Spleen (tissue), 11 donors: ENCODE results near the gene HLA-DPA1. TPM values are rescaled to one million over a fixed set of nuclear protein-coding genes. Genes with fewer than 3 reads are reported as not detected.

ENCODE experiments used
- DNase-seq: peaks from one replicate; pipeline ENCODE4 v3.0.0-alpha.2; 2020
- H3K27ac ChIP-seq, 8 donors: fragments of 200-600 bp; sonication (generic) in 7 of 8; 1 replicate in 4 of 8; 2 replicates in 4 of 8; pipeline versions ENCODE4 v1.5.0 to v1.8.0; 2016 to 2021; ENCODE audit warnings: inconsistent platforms in 4 of 8, mild to moderate bottlenecking in 4 of 8, moderate library complexity in 1 of 8
- H3K27me3 ChIP-seq, 7 donors: fragments of 200-600 bp; sonication (generic) in 6 of 7; replicated peaks in 1 of 7; 1 replicate in 4 of 7; 2 replicates in 3 of 7; pipeline versions ENCODE4 v1.5.0 to v1.8.0; 2016 to 2021; ENCODE audit warnings: inconsistent platforms in 3 of 7, mild to moderate bottlenecking in 1 of 7
- H3K36me3 ChIP-seq, 6 donors: fragments of 200-600 bp; sonication (generic) in 5 of 6; 1 replicate in 4 of 6; 2 replicates in 2 of 6; pipeline versions ENCODE4 v1.5.0 to v1.8.0; 2016 to 2021; ENCODE audit warnings: inconsistent platforms in 2 of 6
- H3K4me1 ChIP-seq, 6 donors: fragments of 200-600 bp; sonication (generic) in 5 of 6; 1 replicate in 3 of 6; 2 replicates in 3 of 6; pipeline versions ENCODE4 v1.5.0 to v1.8.0; 2016 to 2021; ENCODE audit warnings: inconsistent platforms in 3 of 6
- H3K4me3 ChIP-seq, 8 donors: fragments of 200-600 bp; sonication (generic) in 7 of 8; 1 replicate in 4 of 8; 2 replicates in 4 of 8; pipeline versions ENCODE4 v1.5.0 to v1.8.0; 2016 to 2021; ENCODE audit warnings: inconsistent platforms in 4 of 8, mild to moderate bottlenecking in 4 of 8, moderate library complexity in 2 of 8
- H3K9me3 ChIP-seq, 8 donors: fragments of 200-600 bp; sonication (generic) in 7 of 8; 1 replicate in 4 of 8; 2 replicates in 4 of 8; pipeline versions ENCODE4 v1.5.0 to v1.8.0; 2016 to 2021; ENCODE audit warnings: inconsistent platforms in 4 of 8
- CTCF ChIP-seq, 11 experiments: fragments of 200-600 bp in 7 of 11; fragments of 450-650 bp in 4 of 11; sonication (generic) in 4 of 11; IDR thresholded peaks in 8 of 11; conservative IDR thresholded peaks in 3 of 11; 1 replicate in 7 of 11; 2 replicates in 4 of 11; pipeline versions ENCODE4 v1.4.0 to v1.8.0; 2016 to 2021; ENCODE audit warnings: antibody characterized with exemption in 11 of 11, inconsistent platforms in 4 of 11, mild to moderate bottlenecking in 1 of 11
- POLR2A ChIP-seq, 3 donors: fragments of 450-650 bp; IDR thresholded peaks; one replicate each; pipeline ENCODE4 v1.5.1; 2017; ENCODE audit warnings: antibody characterized with exemption in 3 of 3, mild to moderate bottlenecking in 1 of 3
- POLR2AphosphoS5 ChIP-seq, 3 donors: sonication (generic); formaldehyde crosslinking; IDR thresholded peaks; one replicate each; pipeline ENCODE4 v1.5.1; 2017; ENCODE audit warnings: antibody characterized with exemption in 3 of 3
- WGBS, 5 donors: extraction: QIAGEN DNeasy Blood & Tissue Kit in 3 of 5; methylation state at CpG; one replicate each; pipeline versions ENCODE4 v1.1.5 to v1.1.7; 2013 to 2018; 5-methylcytosine and 5-hydroxymethylcytosine counted together
- intact Hi-C: fragments of 100-400 bp; cut with DNase I; formaldehyde crosslinking; loops from one replicate; pipeline ENCODE4 v1.15.0; 2023; ENCODE audit warnings: low total_unique reads
- polyA plus RNA-seq, 3 donors: library from polyadenylated mRNA; stranded (reverse); fragments of 200-250 nt; gene quantifications; one replicate each; pipeline ENCODE4 v1.2.1, GENCODE V29; 2013
- total RNA-seq, 7 donors: library from RNA; depleted of rRNA in 3 of 7; stranded (reverse); fragments of >200 nt in 3 of 7; fragmentation: NEBNext Ultra II Directional in 4 of 7; extraction: Animal tissue kit (Norgen Biotek cat#: 25700) in 4 of 7; gene quantifications; one replicate each; pipeline versions ENCODE4 v1.1.0 to v1.2.1, GENCODE V29; 2016 to 2021
- donor health status: healthy with polysubstance abuse.
- donor health status: DM: no; HTN: no; CAD: no; lungs with moderate emphysema.
- donor health status: DM: no; HTN: no; CAD: no.
- donor health status: Bipolar disorder and iron deficiency.
- donor health status: healthy.
- donor health status: DM: no; HTN: no; CAD: no.
- donor health status: DM: yes; HTN: yes; CAD: no.

HLA-DPA1 gene
- total and polyA plus RNA-seq, 10 donors: 253 to 621 (median 494) TPM

- Histone ChIP-seq H3K4me1 (peaks cover 32 to 59% (median 52%) of the 10 kb centered on the region in 6 donors), H3K27ac (peak overlapping the region in 6 of 8 donors; percentile 87 to 95 (median 90)), H3K9me3 (no peaks in the 10 kb centered on the region), H3K36me3 (no peaks in the 10 kb centered on the region), H3K4me3 (no peak overlapping the region), H3K27me3 (no peaks in the 10 kb centered on the region)
- no peak for TF ChIP-seq POLR2A (IDR thresholded peaks at IDR 0.05)
- TF ChIP-seq POLR2AphosphoS5 (IDR thresholded peaks at IDR 0.05): no peak
- TF ChIP-seq CTCF (IDR thresholded peaks at IDR 0.05 in 8 of 11, conservative IDR thresholded peaks at IDR 0.05 in 3 of 11): no peak
- 68 to 82% (median 70%) methylated on average over 4 of the region's 4 CpGs for WGBS, 5 donors
- no peak for DNase-seq
- intact Hi-C loops: loop anchor here (5.0 to 10.0 kb wide), 2 partner anchors 55 to 128 kb away; partner anchors contain the start of gene HLA-DPA1
Measured at GRCh38 chr6:33017018-33017417, 56.4 kb downstream of the HLA-DPA1 start.

GRCh38 chr6:33015798-33016197 lies 57.7 kb downstream of the HLA-DPA1 start:
- H3K27ac ChIP-seq: peak overlapping the region in 6 of 8 donors; percentile 26 to 95 (median 90)
- H3K36me3 ChIP-seq: no peaks in the 10 kb centered on the region
- peak; percentile 69 for DNase-seq
- WGBS, 5 donors: 78 to 86% (median 82%) methylated on average over 11 of the region's 11 CpGs
- intact Hi-C loops: loop anchor here (5.0 to 10.0 kb wide), 2 partner anchors 57 to 129 kb away; partner anchors contain the start of gene HLA-DPA1
- TF ChIP-seq POLR2AphosphoS5 (IDR thresholded peaks at IDR 0.05) (no peak), CTCF (IDR thresholded peaks at IDR 0.05 in 8 of 11, conservative IDR thresholded peaks at IDR 0.05 in 3 of 11) (no peak), POLR2A (IDR thresholded peaks at IDR 0.05) (no peak)
- H3K9me3 ChIP-seq: no peaks in the 10 kb centered on the region
- peaks cover 32 to 58% (median 52%) of the 10 kb centered on the region in 6 donors for H3K4me1 ChIP-seq
- H3K27me3 ChIP-seq: no peaks in the 10 kb centered on the region
- no peak overlapping the region for H3K4me3 ChIP-seq

- peak overlapping the region in 6 of 8 donors; percentile 26 to 95 (median 62) for H3K27ac ChIP-seq
Measured at GRCh38 chr6:33014841-33015634, 58.4 kb downstream of the HLA-DPA1 start.

More at GRCh38 chr6:33014841-33015634, 58.4 kb downstream of the HLA-DPA1 start:
- TF ChIP-seq CTCF (IDR thresholded peaks at IDR 0.05 in 8 of 11, conservative IDR thresholded peaks at IDR 0.05 in 3 of 11) (peak; percentile 79 to 94 (median 90)), POLR2A (IDR thresholded peaks at IDR 0.05) (no peak), POLR2AphosphoS5 (IDR thresholded peaks at IDR 0.05) (peak in 1 of 3 donors; percentile 21)
- Histone ChIP-seq H3K4me3 (peak overlapping the region in 1 of 8 donors; percentile 7), H3K27me3 (no peaks in the 10 kb centered on the region), H3K36me3 (no peaks in the 10 kb centered on the region), H3K9me3 (no peaks in the 10 kb centered on the region), H3K4me1 (peaks cover 32 to 55% (median 48%) of the 10 kb centered on the region in 6 donors)
- no peak for DNase-seq
- WGBS, 5 donors: 19 to 32% (median 22%) methylated on average over 6 of the region's 6 CpGs
- intact Hi-C loops: loop anchor here (5.0 to 10.0 kb wide), 2 partner anchors 57 to 130 kb away; partner anchors contain the start of gene HLA-DPA1

Other genes with a start within 250 kb of the HLA-DPA1 start
- gene TAP2, start 234.9 kb downstream of the HLA-DPA1 start, total RNA-seq: 100 to 1,000 TPM in 1 of 7 donors, 10 to 100 TPM in 6; 33.0 to 106 (median 77.9) TPM
- gene TAP2, start 234.9 kb downstream of the HLA-DPA1 start, polyA plus RNA-seq: 10 to 100 TPM; 26.4 to 40.9 (median 34.0) TPM
- gene PSMB8, start 229.6 kb downstream of the HLA-DPA1 start, total RNA-seq: 100 to 1,000 TPM; 109 to 156 (median 147) TPM
- gene PSMB8, start 229.6 kb downstream of the HLA-DPA1 start, polyA plus RNA-seq: 100 to 1,000 TPM; 248 to 288 (median 279) TPM
- 100 to 1,000 TPM; 108 to 172 (median 147) TPM for gene TAP1, start 219.9 kb downstream of the HLA-DPA1 start, total RNA-seq
- 100 to 1,000 TPM in 2 of 3 donors, 10 to 100 TPM in 1; 98.5 to 154 (median 133) TPM for gene TAP1, start 219.9 kb downstream of the HLA-DPA1 start, polyA plus RNA-seq
- gene PSMB9, start 219.5 kb downstream of the HLA-DPA1 start, total RNA-seq: 100 to 1,000 TPM; 141 to 206 (median 169) TPM
- gene PSMB9, start 219.5 kb downstream of the HLA-DPA1 start, polyA plus RNA-seq: 100 to 1,000 TPM; 172 to 328 (median 204) TPM
- gene HLA-DMB, start 132.6 kb downstream of the HLA-DPA1 start, total RNA-seq: 100 to 1,000 TPM; 124 to 178 (median 144) TPM
- gene HLA-DMB, start 132.6 kb downstream of the HLA-DPA1 start, polyA plus RNA-seq: 100 to 1,000 TPM; 158 to 226 (median 209) TPM
- gene HLA-DMA, start 120.6 kb downstream of the HLA-DPA1 start, total RNA-seq: 100 to 1,000 TPM; 141 to 218 (median 173) TPM
- 100 to 1,000 TPM; 235 to 423 (median 270) TPM for gene HLA-DMA, start 120.6 kb downstream of the HLA-DPA1 start, polyA plus RNA-seq
- gene BRD2, start 105.1 kb downstream of the HLA-DPA1 start, total RNA-seq: 100 to 1,000 TPM; 169 to 277 (median 234) TPM
- gene BRD2, start 105.1 kb downstream of the HLA-DPA1 start, polyA plus RNA-seq: 100 to 1,000 TPM in 2 of 3 donors, 10 to 100 TPM in 1; 80.5 to 127 (median 103) TPM
- 10 to 100 TPM; 30.8 to 89.5 (median 68.6) TPM for gene HLA-DOA, start 64.1 kb downstream of the HLA-DPA1 start, total RNA-seq
- gene HLA-DOA, start 64.1 kb downstream of the HLA-DPA1 start, polyA plus RNA-seq: 10 to 100 TPM; 36.9 to 48.7 (median 40.0) TPM
- gene HLA-DPB1, start 2.3 kb upstream of the HLA-DPA1 start, total RNA-seq: 100 to 1,000 TPM; 209 to 647 (median 414) TPM
- 100 to 1,000 TPM; 543 to 817 (median 574) TPM for gene HLA-DPB1, start 2.3 kb upstream of the HLA-DPA1 start, polyA plus RNA-seq
- 1 to 10 TPM in 6 of 7 donors, under 1 TPM in 1; 0.79 to 2.4 (median 1.3) TPM for gene COL11A2, start 118.8 kb upstream of the HLA-DPA1 start, total RNA-seq
- gene COL11A2, start 118.8 kb upstream of the HLA-DPA1 start, polyA plus RNA-seq: 1 to 10 TPM in 2 of 3 donors, under 1 TPM in 1; 0.68 to 2.2 (median 1.8) TPM
- 10 to 100 TPM; 30.9 to 66.8 (median 54.2) TPM for gene RXRB, start 127.0 kb upstream of the HLA-DPA1 start, total RNA-seq
- gene RXRB, start 127.0 kb upstream of the HLA-DPA1 start, polyA plus RNA-seq: 10 to 100 TPM; 29.1 to 72.4 (median 53.0) TPM
- gene SLC39A7, start 127.2 kb upstream of the HLA-DPA1 start, total RNA-seq: 10 to 100 TPM; 42.8 to 58.7 (median 48.8) TPM
- 10 to 100 TPM; 28.8 to 42.3 (median 33.8) TPM for gene SLC39A7, start 127.2 kb upstream of the HLA-DPA1 start, polyA plus RNA-seq
- gene HSD17B8, start 131.0 kb upstream of the HLA-DPA1 start, total RNA-seq: 10 to 100 TPM in 5 of 7 donors, 1 to 10 TPM in 2; 8.7 to 20.1 (median 14.9) TPM
- gene HSD17B8, start 131.0 kb upstream of the HLA-DPA1 start, polyA plus RNA-seq: 10 to 100 TPM; 15.8 to 24.1 (median 16.5) TPM
- 10 to 100 TPM; 13.4 to 37.8 (median 29.6) TPM for gene RING1, start 134.9 kb upstream of the HLA-DPA1 start, total RNA-seq
- gene RING1, start 134.9 kb upstream of the HLA-DPA1 start, polyA plus RNA-seq: 10 to 100 TPM; 29.2 to 42.3 (median 32.5) TPM
- gene VPS52, start 198.2 kb upstream of the HLA-DPA1 start, total RNA-seq: 10 to 100 TPM; 51.0 to 87.7 (median 59.1) TPM
- 10 to 100 TPM; 31.7 to 51.0 (median 48.5) TPM for gene VPS52, start 198.2 kb upstream of the HLA-DPA1 start, polyA plus RNA-seq
- 1,000 to 10,000 TPM; 1,471 to 2,906 (median 2,449) TPM for gene RPS18, start 198.4 kb upstream of the HLA-DPA1 start, total RNA-seq
- gene RPS18, start 198.4 kb upstream of the HLA-DPA1 start, polyA plus RNA-seq: over 10,000 TPM in 2 of 3 donors, 1,000 to 10,000 TPM in 1; 8,573 to 17,605 (median 14,270) TPM
- gene B3GALT4, start 203.5 kb upstream of the HLA-DPA1 start, total RNA-seq: 10 to 100 TPM; 17.6 to 31.6 (median 27.1) TPM
- 10 to 100 TPM; 11.5 to 17.7 (median 13.5) TPM for gene B3GALT4, start 203.5 kb upstream of the HLA-DPA1 start, polyA plus RNA-seq
- 10 to 100 TPM; 30.5 to 53.1 (median 43.6) TPM for gene WDR46, start 215.6 kb upstream of the HLA-DPA1 start, total RNA-seq
- 100 to 1,000 TPM in 1 of 3 donors, 10 to 100 TPM in 2; 52.6 to 101 (median 96.1) TPM for gene WDR46, start 215.6 kb upstream of the HLA-DPA1 start, polyA plus RNA-seq
- 10 to 100 TPM; 11.3 to 35.7 (median 26.5) TPM for gene PFDN6, start 216.0 kb upstream of the HLA-DPA1 start, total RNA-seq
- 100 to 1,000 TPM; 150 to 169 (median 158) TPM for gene PFDN6, start 216.0 kb upstream of the HLA-DPA1 start, polyA plus RNA-seq
- gene RGL2, start 225.3 kb upstream of the HLA-DPA1 start, total RNA-seq: 100 to 1,000 TPM; 123 to 212 (median 146) TPM
- gene RGL2, start 225.3 kb upstream of the HLA-DPA1 start, polyA plus RNA-seq: 100 to 1,000 TPM in 2 of 3 donors, 10 to 100 TPM in 1; 73.3 to 180 (median 133) TPM
- 100 to 1,000 TPM; 238 to 292 (median 285) TPM for gene TAPBP, start 240.4 kb upstream of the HLA-DPA1 start, total RNA-seq
- 100 to 1,000 TPM in 1 of 3 donors, 10 to 100 TPM in 2; 42.6 to 101 (median 81.6) TPM for gene TAPBP, start 240.4 kb upstream of the HLA-DPA1 start, polyA plus RNA-seq
- gene ZBTB22, start 244.1 kb upstream of the HLA-DPA1 start, total RNA-seq: 10 to 100 TPM; 16.1 to 27.2 (median 20.1) TPM
- 10 to 100 TPM; 10.8 to 19.8 (median 15.4) TPM for gene ZBTB22, start 244.1 kb upstream of the HLA-DPA1 start, polyA plus RNA-seq
- gene DAXX, start 249.3 kb upstream of the HLA-DPA1 start, total RNA-seq: 10 to 100 TPM; 47.6 to 76.3 (median 67.9) TPM
- 10 to 100 TPM; 47.8 to 59.3 (median 54.0) TPM for gene DAXX, start 249.3 kb upstream of the HLA-DPA1 start, polyA plus RNA-seq